SH-SY5Y (cell line): Measurements from ENCODE around the gene MACROD2.

Experiments
- GATA2 ChIP-seq: IDR thresholded peaks from 2 replicates; pipeline ENCODE4 v1.6.1; 2011; ENCODE audit warnings: mild to moderate bottlenecking, low read depth, low read length
- GATA3 ChIP-seq: IDR thresholded peaks from 2 replicates; pipeline ENCODE4 v1.6.1; 2011; ENCODE audit warnings: low read depth, mild to moderate bottlenecking, low read length, moderate library complexity

DNA sequence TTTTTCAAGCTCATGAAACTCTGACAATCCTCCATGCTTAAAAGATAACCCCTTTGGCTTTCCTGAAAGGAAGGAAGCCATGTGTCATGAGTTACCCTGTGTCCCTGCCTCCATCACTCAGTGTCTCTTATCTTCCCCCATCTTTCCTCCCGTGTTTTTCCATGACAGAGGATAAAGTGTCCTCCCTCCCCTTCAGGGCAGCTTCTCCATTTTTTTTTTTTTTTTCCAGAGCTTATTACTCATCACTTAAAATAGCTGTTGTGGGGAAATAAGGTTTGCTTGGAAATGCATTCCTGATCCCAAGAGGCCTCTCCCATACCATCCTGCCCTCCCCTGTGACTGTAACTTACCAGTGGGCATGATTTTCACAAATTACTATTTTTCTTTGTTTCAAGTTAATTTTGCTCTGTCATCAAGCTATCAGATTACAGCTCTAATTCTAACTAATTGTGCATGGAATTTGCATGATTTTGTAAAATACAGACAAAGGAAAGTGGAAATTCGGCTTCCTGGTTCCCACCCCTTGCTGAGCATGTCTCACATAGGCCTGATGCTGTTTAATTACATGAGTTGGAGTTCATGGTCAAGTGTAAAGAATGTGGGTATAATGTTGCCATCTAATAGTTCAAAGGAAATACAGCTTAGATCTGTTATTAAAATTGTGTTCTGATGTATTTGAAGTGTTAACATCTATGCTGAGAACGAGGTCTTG lies 956.5 kb downstream of the MACROD2 start:
- TF ChIP-seq GATA3: no peak
- peak; percentile 34; the same call in 1 of the 2 replicates for TF ChIP-seq GATA2
